ENCODE measurements around the gene ERBB4. TPM values are rescaled to one million over a fixed set of nuclear protein-coding genes. Genes with fewer than 3 reads are reported as not detected.

The ERBB4 gene
- total RNA-seq, 2 experiments from 2014 or later = not detected

DNA sequence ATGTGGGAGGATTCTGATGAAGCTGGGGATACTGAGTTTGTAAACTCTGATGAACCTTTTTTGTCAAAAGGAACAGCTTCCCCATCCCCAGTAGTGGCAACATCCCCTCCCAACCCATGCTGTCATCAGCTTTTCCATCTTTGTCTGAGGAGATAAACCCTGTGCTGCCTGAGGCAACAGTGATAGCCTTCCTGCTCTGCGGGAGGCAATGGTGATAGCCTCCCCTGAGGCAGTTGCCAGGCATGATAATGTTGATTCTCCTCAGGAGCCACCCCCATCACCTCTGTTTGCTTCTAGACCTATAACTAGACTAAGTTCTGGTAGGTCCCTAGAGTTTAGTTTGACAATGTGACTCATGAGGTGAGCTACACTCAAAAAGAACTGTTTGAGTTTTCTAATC is 97.5 kb downstream of the ERBB4 start:
- Histone ChIP-seq H3K9me2 (ENCODE audit: insufficient read depth, low read length) (no peaks in the 10 kb centered on the region), H3K9me3 (ENCODE audit: low read length) (no peaks in the 10 kb centered on the region), H3K4me2 (ENCODE audit: low read length) (no peak overlapping the region), H3K27ac (ENCODE audit: low read depth, low read length, poor library complexity, severe bottlenecking) (no peak overlapping the region), H3K4me1 (ENCODE audit: insufficient read depth, low read length, poor library complexity, severe bottlenecking) (no peaks in the 10 kb centered on the region), H2AFZ (ENCODE audit: low read length) (no peak overlapping the region), H4K20me1 (ENCODE audit: insufficient read depth, low read length) (no peaks in the 10 kb centered on the region), H3K79me2 (ENCODE audit: insufficient read depth, low read depth, low read length) (no peaks in the 10 kb centered on the region), H3K4me3 (ENCODE audit: low read depth, low read length, poor library complexity, severe bottlenecking) (no peak overlapping the region), H3K36me3 (ENCODE audit: insufficient read depth, low read length) (no peaks in the 10 kb centered on the region)
- CTCF ChIA-PET (ENCODE audit: unreplicated experiment) = no interaction called here
- intact Hi-C loops (cut with micrococcal nuclease; ENCODE audit: unreplicated experiment) = no loop called here
- no peak for DNase-seq (ENCODE audit: low spot score)
- TF ChIP-seq, protein P1, sequence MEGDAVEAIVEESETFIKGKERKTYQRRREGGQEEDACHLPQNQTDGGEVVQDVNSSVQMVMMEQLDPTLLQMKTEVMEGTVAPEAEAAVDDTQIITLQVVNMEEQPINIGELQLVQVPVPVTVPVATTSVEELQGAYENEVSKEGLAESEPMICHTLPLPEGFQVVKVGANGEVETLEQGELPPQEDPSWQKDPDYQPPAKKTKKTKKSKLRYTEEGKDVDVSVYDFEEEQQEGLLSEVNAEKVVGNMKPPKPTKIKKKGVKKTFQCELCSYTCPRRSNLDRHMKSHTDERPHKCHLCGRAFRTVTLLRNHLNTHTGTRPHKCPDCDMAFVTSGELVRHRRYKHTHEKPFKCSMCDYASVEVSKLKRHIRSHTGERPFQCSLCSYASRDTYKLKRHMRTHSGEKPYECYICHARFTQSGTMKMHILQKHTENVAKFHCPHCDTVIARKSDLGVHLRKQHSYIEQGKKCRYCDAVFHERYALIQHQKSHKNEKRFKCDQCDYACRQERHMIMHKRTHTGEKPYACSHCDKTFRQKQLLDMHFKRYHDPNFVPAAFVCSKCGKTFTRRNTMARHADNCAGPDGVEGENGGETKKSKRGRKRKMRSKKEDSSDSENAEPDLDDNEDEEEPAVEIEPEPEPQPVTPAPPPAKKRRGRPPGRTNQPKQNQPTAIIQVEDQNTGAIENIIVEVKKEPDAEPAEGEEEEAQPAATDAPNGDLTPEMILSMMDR (conservative IDR thresholded peaks at IDR 0.05; ENCODE audit: low read length) = no peak
- no peak for TF ChIP-seq EZH2phosphoT487 (IDR thresholded peaks at IDR 0.05; ENCODE audit: borderline replicate concordance, low read depth, low read length)
- no TSS peak for BruUV-seq (replicated peaks)
- POLR2A ChIA-PET = interaction anchor here (0.9 kb wide), 1 partner anchor 25 kb away, joined by 4 read pairs; no protein-coding TSS in a partner anchor

DNA sequence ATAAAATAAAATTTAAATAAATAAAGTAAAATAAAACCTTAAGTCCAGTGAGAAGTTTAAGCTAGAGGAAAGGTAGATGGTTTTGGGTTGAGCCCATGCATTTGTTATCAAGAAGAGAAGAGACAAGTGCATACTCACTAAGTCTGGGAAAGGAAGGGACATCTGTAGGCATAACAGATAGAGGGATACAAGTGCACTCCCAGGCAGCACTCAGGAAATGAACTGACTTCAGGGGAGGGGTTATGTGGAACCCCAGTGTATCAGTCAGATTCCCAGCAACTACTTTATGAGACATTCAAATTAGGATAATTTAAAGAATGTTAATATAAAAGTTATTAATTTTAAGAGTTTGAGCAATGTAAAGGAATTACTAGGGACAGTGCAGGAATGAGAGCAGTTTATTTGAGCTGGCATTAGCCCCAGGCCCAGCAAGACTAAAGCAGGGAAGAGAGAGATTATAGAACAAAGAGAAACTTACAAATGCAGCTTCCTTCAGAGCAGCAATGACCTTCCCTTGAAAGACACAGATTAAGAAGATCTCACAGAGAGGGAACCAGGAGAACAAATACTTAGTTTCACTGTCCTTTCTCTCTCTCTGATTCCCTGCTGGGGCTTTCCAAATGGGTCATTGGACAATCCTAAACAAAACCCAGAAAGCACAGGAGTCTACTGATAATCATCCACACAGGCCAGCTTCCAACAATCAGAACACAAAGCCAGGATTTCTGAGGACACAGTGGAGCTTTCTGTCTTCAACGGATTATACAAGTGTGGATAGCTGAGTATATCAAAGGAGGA is 109.7 kb downstream of the ERBB4 start:
- no peak overlapping the region for H3K27ac ChIP-seq (ENCODE audit: low read depth, low read length, poor library complexity, severe bottlenecking)
- no peak overlapping the region for H2AFZ ChIP-seq (ENCODE audit: low read length)
- ChIA-PET POLR2A (no interaction called here), CTCF (ENCODE audit: unreplicated experiment) (no interaction called here)
- H3K9me3 ChIP-seq (ENCODE audit: low read length) = no peaks in the 10 kb centered on the region
- TF ChIP-seq, protein P1 (conservative IDR thresholded peaks at IDR 0.05; ENCODE audit: low read length) = no peak
- TF ChIP-seq EZH2phosphoT487 (IDR thresholded peaks at IDR 0.05; ENCODE audit: borderline replicate concordance, low read depth, low read length) = no peak
- intact Hi-C loops (cut with micrococcal nuclease; ENCODE audit: unreplicated experiment) = no loop called here
- no peaks in the 10 kb centered on the region for H4K20me1 ChIP-seq (ENCODE audit: insufficient read depth, low read length)
- no peak overlapping the region for H3K4me2 ChIP-seq (ENCODE audit: low read length)
- no TSS peak for BruUV-seq (replicated peaks)
- H3K9me2 ChIP-seq (ENCODE audit: insufficient read depth, low read length) = no peaks in the 10 kb centered on the region
- DNase-seq (ENCODE audit: low spot score) = no peak
- no peaks in the 10 kb centered on the region for H3K4me1 ChIP-seq (ENCODE audit: insufficient read depth, low read length, poor library complexity, severe bottlenecking)
- no peaks in the 10 kb centered on the region for H3K36me3 ChIP-seq (ENCODE audit: insufficient read depth, low read length)
- no peak overlapping the region for H3K4me3 ChIP-seq (ENCODE audit: low read depth, low read length, poor library complexity, severe bottlenecking)
- no peaks in the 10 kb centered on the region for H3K79me2 ChIP-seq (ENCODE audit: insufficient read depth, low read depth, low read length)

DNA sequence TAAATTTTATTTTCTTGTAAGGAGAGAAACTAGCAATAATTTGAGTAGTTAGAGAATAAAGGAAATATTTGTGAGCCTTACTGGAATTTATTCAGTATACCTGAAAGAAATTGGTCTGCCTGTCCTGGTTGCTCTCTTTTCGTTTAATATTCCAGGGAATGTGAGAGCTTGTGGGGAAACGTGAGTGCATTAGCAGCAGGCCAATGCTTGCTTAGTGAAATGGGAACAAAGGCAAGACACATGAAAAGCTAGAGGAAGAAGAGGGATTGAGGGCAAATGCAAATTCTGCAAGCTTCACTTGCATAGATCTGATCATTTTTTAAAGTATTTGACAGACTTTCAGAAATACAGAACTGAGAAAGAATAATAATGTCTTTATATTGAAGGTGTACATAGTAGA is 111.0 kb downstream of the ERBB4 start:
- H3K27ac ChIP-seq (ENCODE audit: low read depth, low read length, poor library complexity, severe bottlenecking) = no peak overlapping the region
- H3K9me3 ChIP-seq (ENCODE audit: low read length) = no peaks in the 10 kb centered on the region
- H3K9me2 ChIP-seq (ENCODE audit: insufficient read depth, low read length) = no peaks in the 10 kb centered on the region
- no peak overlapping the region for H2AFZ ChIP-seq (ENCODE audit: low read length)
- ChIA-PET CTCF (ENCODE audit: unreplicated experiment) (no interaction called here), POLR2A (interaction anchor here (0.6 to 0.9 kb wide), 2 partner anchors 11 to 75 kb away, joined by 3 read pairs; no protein-coding TSS in a partner anchor)
- H3K4me3 ChIP-seq (ENCODE audit: low read depth, low read length, poor library complexity, severe bottlenecking) = no peak overlapping the region
- H4K20me1 ChIP-seq (ENCODE audit: insufficient read depth, low read length) = no peaks in the 10 kb centered on the region
- no peak overlapping the region for H3K4me2 ChIP-seq (ENCODE audit: low read length)
- intact Hi-C loops (cut with micrococcal nuclease; ENCODE audit: unreplicated experiment) = no loop called here
- H3K4me1 ChIP-seq (ENCODE audit: insufficient read depth, low read length, poor library complexity, severe bottlenecking) = no peaks in the 10 kb centered on the region
- no TSS peak for BruUV-seq (replicated peaks)
- TF ChIP-seq, protein P1 (conservative IDR thresholded peaks at IDR 0.05; ENCODE audit: low read length) = no peak
- no peak for TF ChIP-seq EZH2phosphoT487 (IDR thresholded peaks at IDR 0.05; ENCODE audit: borderline replicate concordance, low read depth, low read length)
- H3K36me3 ChIP-seq (ENCODE audit: insufficient read depth, low read length) = no peaks in the 10 kb centered on the region
- no peaks in the 10 kb centered on the region for H3K79me2 ChIP-seq (ENCODE audit: insufficient read depth, low read depth, low read length)
- no peak for DNase-seq (ENCODE audit: low spot score)
